Mucosa of rectum (tissue), 2 donors: Measurements from ENCODE around the gene TTLL12.

Experiments used
- H3K27ac ChIP-seq, 2 donors: one replicate each; pipeline ENCODE4 v1.7.0; 2013; ENCODE audit warnings: inconsistent platforms in 2 of 2, low read depth in 2 of 2, low read length in 2 of 2
- H3K27me3 ChIP-seq, 2 donors: one replicate each; pipeline ENCODE4 v1.7.0; 2013; ENCODE audit warnings: low read length in 2 of 2; ENCODE audit not compliant: control insufficient read depth in 2 of 2, insufficient read depth in 2 of 2
- H3K36me3 ChIP-seq, 2 donors: one replicate each; pipeline ENCODE4 v1.7.0; 2013; ENCODE audit warnings: low read length in 2 of 2; ENCODE audit not compliant: control insufficient read depth in 2 of 2, insufficient read depth in 2 of 2
- H3K4me1 ChIP-seq, 2 donors: one replicate each; pipeline ENCODE4 v1.7.0; 2013; ENCODE audit warnings: low read length in 2 of 2, mild to moderate bottlenecking in 1 of 2; ENCODE audit not compliant: control insufficient read depth in 2 of 2, insufficient read depth in 2 of 2
- H3K4me3 ChIP-seq, 2 donors: one replicate each; pipeline ENCODE4 v1.7.0; 2013; ENCODE audit warnings: low read length in 2 of 2
- H3K9ac ChIP-seq, 2 donors: one replicate each; pipeline ENCODE4 v1.7.0; 2013; ENCODE audit warnings: low read length in 2 of 2, low read depth in 1 of 2, mild to moderate bottlenecking in 1 of 2
- H3K9me3 ChIP-seq, 2 donors: one replicate each; pipeline ENCODE4 v1.7.0; 2013; ENCODE audit warnings: low read length in 2 of 2; ENCODE audit not compliant: control insufficient read depth in 2 of 2
- donor health status: healthy.
- donor health status: Normal muscosa, but diverticular disease.

The TTLL12 gene

DNA sequence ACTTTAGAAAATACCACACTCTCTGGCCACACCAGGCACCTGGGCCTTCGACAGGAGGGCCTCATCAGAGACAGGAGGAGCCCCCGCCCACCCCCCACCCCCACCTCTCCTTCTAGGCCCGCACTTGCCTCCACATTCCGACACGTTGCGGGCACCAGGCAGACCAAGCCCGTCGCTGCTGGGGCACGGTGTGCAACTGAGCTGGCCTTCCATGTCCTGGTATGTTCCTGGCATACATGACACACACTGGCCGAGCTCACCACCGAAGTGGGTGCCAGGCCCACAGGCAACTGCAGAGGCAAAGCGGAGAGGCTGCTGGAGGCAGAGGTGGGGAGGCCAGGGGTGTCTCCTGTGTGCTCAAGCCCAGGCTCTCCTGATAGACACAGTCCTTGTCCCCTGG, 27.0 kb upstream of the TTLL12 start:
- H3K9ac ChIP-seq, result no peak overlapping the region
- no peaks in the 10 kb centered on the region for H3K9me3 ChIP-seq
- no peak overlapping the region for H3K4me3 ChIP-seq
- no peaks in the 10 kb centered on the region for H3K36me3 ChIP-seq
- no peak overlapping the region for H3K27ac ChIP-seq
- H3K4me1 ChIP-seq, result no peaks in the 10 kb centered on the region
- no peaks in the 10 kb centered on the region for H3K27me3 ChIP-seq

DNA sequence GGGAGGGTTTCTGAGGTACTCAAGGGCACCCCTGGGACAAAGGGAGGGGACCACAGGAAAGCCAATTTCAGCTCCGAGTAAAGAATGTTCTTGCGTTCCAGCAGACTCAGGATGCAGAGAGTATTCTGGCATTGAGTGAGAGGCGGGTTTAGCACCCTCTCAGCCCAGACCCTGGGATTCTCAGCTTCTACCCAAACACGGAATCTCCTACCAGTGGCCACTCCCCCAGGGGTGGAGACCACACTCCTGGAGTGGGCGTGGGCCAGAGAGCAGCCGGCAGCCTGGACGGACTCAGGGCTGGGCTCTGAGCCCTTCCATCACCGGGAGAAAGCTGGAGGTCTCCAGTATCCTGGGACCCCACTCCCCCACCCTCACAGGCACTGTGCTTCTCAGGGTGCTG, 26.1 kb upstream of the TTLL12 start:
- H3K4me3 ChIP-seq, result no peak overlapping the region
- H3K36me3 ChIP-seq, result no peaks in the 10 kb centered on the region
- H3K9ac ChIP-seq, result no peak overlapping the region
- H3K4me1 ChIP-seq, result no peaks in the 10 kb centered on the region
- no peak overlapping the region for H3K27ac ChIP-seq
- no peaks in the 10 kb centered on the region for H3K27me3 ChIP-seq
- no peaks in the 10 kb centered on the region for H3K9me3 ChIP-seq

DNA sequence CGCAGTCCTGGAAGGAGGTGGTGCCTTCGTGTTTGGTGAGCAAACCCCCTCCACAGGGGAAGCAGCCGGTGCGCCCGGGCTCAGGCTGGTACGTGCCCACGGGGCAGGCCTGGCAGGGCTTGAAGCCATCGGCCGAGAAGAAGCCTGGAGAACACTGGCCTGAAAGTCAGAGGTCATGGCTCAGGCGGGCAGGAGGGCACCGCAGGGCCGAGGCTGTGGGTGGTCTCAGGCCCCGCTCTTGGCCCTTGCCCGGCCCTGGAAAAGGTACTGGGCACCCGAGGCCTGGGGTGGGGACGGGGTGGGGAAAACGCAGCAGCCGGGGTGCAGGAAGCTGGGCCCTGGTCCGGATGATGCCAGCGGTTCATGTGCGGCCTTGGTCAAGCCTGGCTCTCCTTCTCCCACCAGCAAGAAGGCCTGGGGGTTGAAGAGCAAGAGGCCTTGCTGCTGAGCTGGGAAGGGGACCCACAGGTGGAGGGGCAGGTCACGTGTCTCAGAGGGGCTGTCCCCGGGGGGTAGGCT, 25.6 kb upstream of the TTLL12 start:
- no peak overlapping the region for H3K4me3 ChIP-seq
- H3K9ac ChIP-seq, result no peak overlapping the region
- no peaks in the 10 kb centered on the region for H3K27me3 ChIP-seq
- no peak overlapping the region for H3K27ac ChIP-seq
- H3K9me3 ChIP-seq, result no peaks in the 10 kb centered on the region
- H3K36me3 ChIP-seq, result no peaks in the 10 kb centered on the region
- no peaks in the 10 kb centered on the region for H3K4me1 ChIP-seq

DNA sequence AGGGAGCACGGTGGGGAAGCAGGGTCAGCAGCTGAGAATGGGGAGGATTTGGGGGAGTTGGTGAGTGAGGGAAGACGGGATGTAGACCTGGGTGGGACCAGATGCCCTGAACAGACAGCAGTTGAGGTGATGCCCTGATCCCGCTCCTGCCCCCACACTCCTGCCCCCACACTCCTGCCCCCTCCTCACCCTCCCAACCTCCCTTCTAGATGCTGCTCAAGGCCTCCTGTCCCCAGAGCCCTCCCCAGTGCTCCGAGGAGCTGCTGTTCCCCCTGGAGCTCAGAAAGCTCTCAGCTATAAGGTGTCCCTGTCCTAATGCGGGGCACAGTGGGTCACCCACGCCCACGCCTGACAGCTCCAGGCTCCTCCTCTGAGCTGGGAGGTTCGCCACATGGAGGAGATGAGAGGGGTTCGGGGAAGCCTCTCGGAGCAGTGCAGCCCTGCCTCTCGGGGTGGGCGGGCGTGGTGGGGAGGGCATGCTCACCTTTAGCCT, 25.1 kb upstream of the TTLL12 start:
- Histone ChIP-seq H3K9ac (no peak overlapping the region), H3K36me3 (no peaks in the 10 kb centered on the region), H3K4me1 (no peaks in the 10 kb centered on the region), H3K27me3 (no peaks in the 10 kb centered on the region), H3K9me3 (no peaks in the 10 kb centered on the region), H3K4me3 (no peak overlapping the region), H3K27ac (no peak overlapping the region)

DNA sequence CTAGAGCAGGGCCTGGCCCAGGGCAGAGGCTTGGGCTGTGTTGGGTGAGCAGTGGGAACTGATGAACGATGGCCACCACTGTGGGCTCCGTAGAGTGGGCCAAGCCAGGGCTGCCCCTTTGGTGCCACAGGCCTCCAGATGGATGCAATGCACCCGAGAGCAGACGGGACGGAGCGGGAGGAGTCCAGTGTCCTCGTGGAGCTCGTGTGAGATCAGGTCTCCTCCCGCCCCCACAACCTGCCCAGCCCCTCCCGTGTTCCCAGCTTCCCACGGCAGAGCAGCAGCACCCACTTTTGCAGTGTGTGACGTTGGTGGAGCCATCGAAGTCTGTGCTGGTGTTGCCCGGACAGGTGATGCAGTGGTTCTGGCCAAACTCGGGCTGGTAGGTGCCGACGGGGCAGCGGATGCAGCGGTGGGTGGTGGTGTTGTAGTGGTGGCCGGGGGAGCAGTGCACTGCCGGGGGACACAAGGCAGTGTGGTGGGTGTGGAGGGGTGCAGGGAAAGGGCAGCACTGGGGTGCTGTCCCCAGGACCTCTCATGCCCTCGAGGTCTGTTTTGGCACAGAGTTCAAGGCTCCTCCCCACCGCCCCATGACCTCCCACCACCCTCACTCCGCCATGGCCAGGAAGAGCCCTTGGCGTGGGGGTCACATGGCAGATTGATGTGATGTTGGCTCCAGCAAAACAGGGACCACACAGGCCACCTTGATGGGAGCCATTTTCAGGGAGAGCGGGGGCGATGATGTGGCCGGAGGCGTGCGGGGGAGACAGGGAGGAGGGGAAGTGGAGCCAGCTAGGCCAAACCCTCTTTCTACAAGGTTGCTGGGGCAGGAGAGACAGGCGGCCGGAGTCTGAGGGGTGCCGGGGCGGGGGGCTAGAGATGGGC, 23.9 kb upstream of the TTLL12 start:
- Histone ChIP-seq H3K4me1 (no peaks in the 10 kb centered on the region), H3K9me3 (no peaks in the 10 kb centered on the region), H3K9ac (no peak overlapping the region), H3K27me3 (no peaks in the 10 kb centered on the region), H3K36me3 (no peaks in the 10 kb centered on the region), H3K27ac (no peak overlapping the region), H3K4me3 (no peak overlapping the region)

DNA sequence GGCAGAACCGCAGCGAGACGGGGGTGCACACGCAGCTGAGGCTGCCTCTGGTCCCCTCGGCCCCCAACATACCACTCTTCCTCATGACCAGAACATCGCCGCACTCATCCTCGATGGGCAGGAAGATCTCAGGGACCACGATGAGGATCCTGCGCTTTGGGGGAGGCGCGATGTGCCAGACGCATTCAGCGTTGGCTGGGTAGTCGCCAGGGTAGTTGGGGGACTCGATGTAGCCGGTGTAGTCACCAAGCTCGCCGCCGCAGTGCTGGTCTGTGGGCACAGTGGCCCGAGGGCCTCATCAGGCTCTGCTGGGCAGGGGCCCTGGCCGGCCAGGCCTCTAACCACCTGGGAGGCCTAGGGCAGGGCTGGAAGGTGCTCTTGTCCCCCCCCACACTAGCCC, 23.0 kb upstream of the TTLL12 start:
- no peak overlapping the region for H3K27ac ChIP-seq
- no peaks in the 10 kb centered on the region for H3K9me3 ChIP-seq
- no peaks in the 10 kb centered on the region for H3K4me1 ChIP-seq
- H3K9ac ChIP-seq, result no peak overlapping the region
- H3K27me3 ChIP-seq, result no peaks in the 10 kb centered on the region
- no peaks in the 10 kb centered on the region for H3K36me3 ChIP-seq
- H3K4me3 ChIP-seq, result no peak overlapping the region

DNA sequence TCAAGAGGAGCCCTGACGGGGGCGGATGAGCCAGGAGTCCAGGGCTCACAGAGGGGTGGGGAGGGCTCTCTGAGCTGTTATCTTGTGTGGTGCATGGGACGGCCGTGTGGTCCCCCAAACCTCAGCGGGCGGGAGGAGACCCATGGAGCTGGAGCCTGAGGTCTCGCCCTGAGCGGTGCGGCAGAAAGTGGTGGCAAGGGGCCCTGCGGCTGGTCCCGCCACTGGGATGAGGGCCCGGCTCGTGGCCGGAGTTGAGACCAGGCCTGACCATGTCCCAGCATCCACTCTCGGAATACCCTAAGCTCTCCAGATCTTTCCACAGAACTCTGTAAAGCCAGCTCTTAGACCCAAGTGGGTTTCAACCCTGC, 22.6 kb upstream of the TTLL12 start:
- Histone ChIP-seq H3K4me3 (no peak overlapping the region), H3K27me3 (no peaks in the 10 kb centered on the region), H3K9me3 (no peaks in the 10 kb centered on the region), H3K9ac (no peak overlapping the region), H3K36me3 (no peaks in the 10 kb centered on the region), H3K4me1 (no peaks in the 10 kb centered on the region), H3K27ac (no peak overlapping the region)

DNA sequence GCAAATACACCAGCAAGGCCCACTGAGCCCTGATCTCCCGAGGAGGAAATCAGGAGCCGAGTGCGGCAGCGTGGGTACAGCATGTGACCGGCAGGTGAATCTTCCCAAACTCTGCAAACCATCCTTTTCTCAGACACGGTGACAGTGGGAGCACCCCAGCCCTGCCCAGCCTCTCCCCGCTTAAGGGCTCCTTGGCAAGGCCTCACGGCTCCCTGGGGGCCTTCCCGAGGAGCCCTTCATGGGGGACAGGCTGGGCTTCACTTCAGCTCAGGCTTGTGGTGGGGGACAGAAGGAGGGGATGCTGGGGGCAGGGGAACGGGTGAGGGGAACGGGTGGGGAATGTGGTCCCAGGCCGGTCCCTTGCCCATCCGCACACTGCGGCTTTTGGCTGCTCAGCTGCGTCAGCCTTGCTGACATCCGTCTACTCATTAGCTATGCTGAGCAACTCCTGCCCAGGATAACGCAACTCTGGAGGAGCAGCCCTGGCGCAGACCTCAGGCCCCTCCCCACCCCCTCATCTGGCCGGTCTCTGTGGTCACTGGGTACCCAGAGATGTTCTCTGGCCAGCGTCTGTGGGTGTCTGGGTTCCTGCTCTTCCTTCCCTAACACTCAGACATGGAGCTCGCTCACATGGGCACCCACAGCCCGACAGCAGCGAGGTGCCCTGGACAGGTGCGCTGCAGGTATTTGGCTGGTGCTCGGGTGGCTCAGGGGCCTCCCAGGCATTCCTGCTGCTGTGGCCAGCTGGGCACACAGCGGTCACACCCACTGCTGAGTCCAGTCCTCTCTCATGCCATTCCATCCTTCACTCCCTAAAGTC, 22.0 kb upstream of the TTLL12 start:
- no peak overlapping the region for H3K27ac ChIP-seq
- no peaks in the 10 kb centered on the region for H3K36me3 ChIP-seq
- H3K9me3 ChIP-seq, result no peaks in the 10 kb centered on the region
- H3K4me3 ChIP-seq, result no peak overlapping the region
- H3K9ac ChIP-seq, result no peak overlapping the region
- no peaks in the 10 kb centered on the region for H3K4me1 ChIP-seq
- no peaks in the 10 kb centered on the region for H3K27me3 ChIP-seq

DNA sequence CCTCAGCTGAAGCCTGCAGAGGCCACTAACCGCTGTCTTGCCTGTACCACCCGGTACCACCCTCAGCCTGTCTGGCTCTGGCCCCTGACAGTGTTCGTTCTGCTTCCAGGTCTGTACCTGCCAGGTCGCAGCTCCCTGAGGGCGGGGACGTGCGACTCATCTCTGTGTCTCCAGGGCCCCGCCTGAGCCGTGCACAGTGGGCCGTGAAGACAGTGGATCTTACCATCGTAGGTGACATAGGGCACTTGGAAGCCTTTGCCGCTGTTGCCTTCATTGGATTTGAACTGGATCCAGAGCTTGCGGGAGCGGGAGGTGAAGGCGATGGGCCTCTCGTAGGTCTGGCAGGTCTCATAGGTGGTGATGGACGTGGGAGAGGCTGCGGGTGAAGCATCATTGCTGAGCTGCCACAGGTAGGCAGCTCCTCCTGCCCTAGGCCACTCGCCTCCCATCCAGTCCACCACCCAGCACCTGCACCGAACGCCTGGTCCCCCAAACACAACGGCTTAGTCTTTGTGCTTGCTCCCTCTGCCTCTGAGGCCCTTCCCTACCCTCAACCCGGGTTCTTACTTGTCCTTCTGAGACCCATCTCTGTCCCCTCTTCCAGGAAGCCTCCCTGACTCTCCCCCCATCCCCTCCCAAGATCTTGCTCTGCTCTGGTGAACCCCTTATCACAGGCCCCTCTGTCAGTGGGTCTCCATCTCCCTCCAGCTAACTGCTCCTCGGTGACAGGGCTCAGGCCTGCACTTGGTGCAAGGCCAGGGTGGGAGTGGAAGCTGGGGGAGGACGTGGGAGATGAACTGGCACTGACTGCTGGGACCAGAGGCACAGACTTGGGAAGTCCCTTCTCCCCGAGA, 21.1 kb upstream of the TTLL12 start:
- Histone ChIP-seq H3K9me3 (no peaks in the 10 kb centered on the region), H3K27ac (no peak overlapping the region), H3K9ac (no peak overlapping the region), H3K27me3 (no peaks in the 10 kb centered on the region), H3K4me1 (no peaks in the 10 kb centered on the region), H3K4me3 (no peak overlapping the region), H3K36me3 (no peaks in the 10 kb centered on the region)
